SU-DHL-6 (cell line): ENCODE results near the gene SLC13A5.

Experiments used
- H2AFZ ChIP-seq: fragments of 200-600 bp; sonication (generic); 2 replicates; pipeline ENCODE4 v1.6.1; 2014; ENCODE audit warnings: low read depth, mild to moderate bottlenecking, moderate library complexity, mixed read lengths, antibody characterized with exemption, low read length; ENCODE audit not compliant: severe bottlenecking
- H3F3A ChIP-seq: fragments of 200-600 bp; shearing (Covaris generic); 2 replicates; pipeline ENCODE4 v1.6.0; 2016; ENCODE audit warnings: antibody characterized with exemption, mild to moderate bottlenecking; ENCODE audit not compliant: insufficient read depth
- H3K27ac ChIP-seq: fragments of 200-600 bp; sonication (generic); 2 replicates; pipeline ENCODE4 v1.5.1; 2016; ENCODE audit warnings: low read depth, mild to moderate bottlenecking, low read length, moderate library complexity, mixed read lengths
- H3K27me3 ChIP-seq: fragments of 200-600 bp; sonication (generic), shearing (Covaris generic); 2 replicates; pipeline ENCODE4 v1.6.0; 2014; ENCODE audit warnings: mild to moderate bottlenecking, low read length
- H3K36me3 ChIP-seq: fragments of 200-600 bp; sonication (generic); 2 replicates; pipeline ENCODE4 v1.6.1; 2014; ENCODE audit warnings: mild to moderate bottlenecking, low read length, mixed read lengths
- H3K4me2 ChIP-seq: fragments of 300-600, 200-600 bp; shearing (Covaris generic), sonication (generic); 2 replicates; pipeline ENCODE4 v1.6.0; 2014; ENCODE audit warnings: low read length, low read depth, mild to moderate bottlenecking; ENCODE audit not compliant: poor library complexity, severe bottlenecking
- H3K4me3 ChIP-seq: fragments of 200-600 bp; sonication (generic); 2 replicates; pipeline ENCODE4 v1.5.1; 2014; ENCODE audit warnings: antibody characterized with exemption, low read length, mild to moderate bottlenecking, mixed read lengths; ENCODE audit not compliant: insufficient read depth, poor library complexity, severe bottlenecking
- H3K79me2 ChIP-seq: fragments of 200-600 bp; sonication (generic); 2 replicates; pipeline ENCODE4 v1.6.1; 2014; ENCODE audit warnings: mild to moderate bottlenecking, low read length, moderate library complexity; ENCODE audit not compliant: insufficient read depth
- H3K9ac ChIP-seq: fragments of 200-600 bp; sonication (generic); 2 replicates; pipeline ENCODE4 v1.7.0; 2014; ENCODE audit warnings: mild to moderate bottlenecking, low read length
- H3K9me2 ChIP-seq: fragments of 200-600 bp; sonication (generic); replicated peaks from 2 replicates; pipeline ENCODE4 v1.6.1; 2014; ENCODE audit warnings: low read length; ENCODE audit not compliant: insufficient read depth
- H3K9me3 ChIP-seq: fragments of 200-600 bp; sonication (generic); 2 replicates; pipeline ENCODE4 v1.6.1; 2014; ENCODE audit warnings: low read length, mixed read lengths; ENCODE audit not compliant: insufficient read depth
- H4K20me1 ChIP-seq: fragments of 200-600 bp; sonication (generic); 2 replicates; pipeline ENCODE4 v1.6.1; 2014; ENCODE audit warnings: low read depth, mild to moderate bottlenecking, antibody characterized with exemption, low read length, moderate library complexity, mixed read lengths
- CTCF ChIP-seq: fragments of 200-600 bp; sonication (generic); IDR thresholded peaks from one replicate; pipeline ENCODE4 v1.5.1; 2017; ENCODE audit warnings: antibody characterized with exemption, mild to moderate bottlenecking, low read length, moderate library complexity; ENCODE audit not compliant: insufficient read depth, poor library complexity, severe bottlenecking
- EZH2phosphoT487 ChIP-seq: fragments of 200-600 bp; sonication (generic), shearing (Covaris generic); conservative IDR thresholded peaks from 2 replicates; pipeline ENCODE4 v1.6.1; 2018; ENCODE audit warnings: mild to moderate bottlenecking, antibody characterized with exemption, low read length, moderate library complexity, mixed read lengths

The SLC13A5 gene

GRCh38 chr17:6639014-6639585, 74.1 kb downstream of the SLC13A5 start:
- Histone ChIP-seq H3K9me3 (no peaks in the 10 kb centered on the region), H3K4me3 (peak overlapping the region; percentile 82), H2AFZ (no peak overlapping the region), H4K20me1 (no peaks in the 10 kb centered on the region), H3K9ac (peak overlapping the region; percentile 80), H3K79me2 (peaks cover 15% of the 10 kb centered on the region), H3F3A (peaks cover 2% of the 10 kb centered on the region; the same call in 1 of the 2 replicates), H3K4me2 (peak overlapping the region; percentile 74), H3K27me3 (no peaks in the 10 kb centered on the region), H3K27ac (no peak overlapping the region), H3K36me3 (no peaks in the 10 kb centered on the region), H3K9me2 (no peaks in the 10 kb centered on the region)
- TF ChIP-seq EZH2phosphoT487 = no peak
- no peak for TF ChIP-seq CTCF

DNA sequence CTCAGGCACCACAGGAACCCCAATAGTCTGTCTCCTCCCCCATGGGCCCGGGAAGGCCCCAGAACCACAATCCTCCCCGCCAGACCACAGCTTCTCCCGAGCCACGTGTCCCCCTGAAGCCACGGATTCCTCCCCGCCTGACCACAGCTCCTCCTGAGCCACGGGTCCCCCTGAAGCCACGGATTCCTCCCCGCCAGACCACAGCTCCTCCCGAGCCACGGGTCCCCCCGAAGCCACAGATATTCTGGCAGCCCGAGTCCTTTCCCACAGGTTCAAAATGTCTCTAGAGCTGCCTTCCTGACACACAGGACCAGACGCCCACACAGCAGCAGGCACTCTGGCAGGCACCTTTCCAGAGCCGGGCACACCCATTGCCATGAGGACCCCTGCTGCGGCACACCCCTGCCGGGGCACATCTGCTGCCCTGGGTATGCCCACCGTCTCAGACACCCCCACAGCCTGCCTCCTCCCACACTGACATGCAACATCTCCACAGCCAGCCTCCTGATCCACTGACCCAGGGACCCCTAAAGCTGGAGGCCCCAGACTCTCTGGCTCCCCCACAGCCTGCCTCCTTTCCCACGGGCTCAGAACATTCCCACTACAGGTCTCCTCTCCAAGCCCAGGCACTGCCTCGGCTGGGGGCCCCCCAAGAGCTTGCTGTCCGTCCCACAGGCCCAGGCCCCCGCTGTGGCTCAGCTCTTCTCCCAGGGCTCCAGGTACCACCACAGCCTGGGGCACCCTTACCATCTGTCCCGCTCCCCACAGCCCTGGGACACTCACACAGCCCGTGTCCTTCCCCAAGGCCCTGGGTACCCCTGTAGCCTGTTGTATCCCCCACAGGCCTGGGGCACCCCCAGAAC, 74.9 kb downstream of the SLC13A5 start:
- Histone ChIP-seq H3K9ac (no peak overlapping the region), H3F3A (no peaks in the 10 kb centered on the region; the same call in 1 of the 2 replicates), H3K4me3 (no peak overlapping the region), H3K4me2 (no peak overlapping the region), H3K27me3 (no peaks in the 10 kb centered on the region), H3K79me2 (peaks cover 15% of the 10 kb centered on the region), H3K9me2 (no peaks in the 10 kb centered on the region), H4K20me1 (no peaks in the 10 kb centered on the region), H3K36me3 (peaks cover 6% of the 10 kb centered on the region; the same call in 1 of the 2 replicates), H2AFZ (no peak overlapping the region), H3K9me3 (no peaks in the 10 kb centered on the region), H3K27ac (no peak overlapping the region)
- no peak for TF ChIP-seq CTCF
- TF ChIP-seq EZH2phosphoT487 = no peak

DNA sequence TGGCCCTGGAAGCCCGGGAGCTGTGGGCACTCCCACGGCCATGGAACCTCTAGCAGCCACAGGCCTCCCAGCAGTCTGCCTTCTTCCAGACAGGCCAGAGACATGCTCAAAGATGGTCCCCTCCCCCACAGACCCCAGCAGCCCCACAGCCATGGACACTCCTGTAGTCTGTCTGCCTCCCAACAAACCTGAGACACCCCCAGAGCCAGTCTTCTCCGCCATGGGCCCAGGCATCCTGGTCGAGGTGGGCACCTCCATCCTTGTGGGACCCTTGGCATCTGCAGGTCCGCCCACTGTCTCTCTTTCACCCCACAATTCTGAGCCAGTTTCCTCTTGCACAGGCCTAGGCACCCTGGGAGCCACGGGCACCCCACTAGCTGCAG, 75.7 kb downstream of the SLC13A5 start:
- Histone ChIP-seq H3F3A (no peaks in the 10 kb centered on the region), H4K20me1 (no peaks in the 10 kb centered on the region), H3K9ac (no peak overlapping the region), H3K9me2 (no peaks in the 10 kb centered on the region), H3K27me3 (no peaks in the 10 kb centered on the region), H3K4me3 (no peak overlapping the region), H3K4me2 (no peak overlapping the region), H3K9me3 (no peaks in the 10 kb centered on the region), H3K27ac (no peak overlapping the region), H2AFZ (no peak overlapping the region), H3K36me3 (peaks cover 14% of the 10 kb centered on the region), H3K79me2 (peaks cover 15% of the 10 kb centered on the region)
- TF ChIP-seq EZH2phosphoT487 (no peak), CTCF (no peak)
